ENCODE measurements around the gene RABGGTA. TPM values are rescaled to one million over a fixed set of nuclear protein-coding genes. Genes with fewer than 3 reads are reported as not detected.

The RABGGTA gene
- total and polyA plus RNA-seq, 10 of the 15 experiments (the other 5 are each of a cell fraction or from before 2014, with no cell fraction given) = 19.1 to 75.6 (median 46.9) TPM

- TF ChIP-seq MLLT1 (IDR thresholded peaks at IDR 0.05) = no peak
Measured at GRCh38 chr14:24313913-24314312, 42.5 kb upstream of the RABGGTA start (continued).

GRCh38 chr14:24312736-24313507 is 41.5 kb upstream of the RABGGTA start:
- ATAC-seq = no peak
- TF ChIP-seq POU2F2 (IDR thresholded peaks at IDR 0.05; ENCODE audit: borderline replicate concordance, low read depth, low read length) = 0 out of 3 replicates have a peak, but pooled peaks have one; percentile 19
- no peak for TF ChIP-seq NR2C2 (IDR thresholded peaks at IDR 0.05; ENCODE audit: borderline replicate concordance, control insufficient read depth, insufficient read length, low read depth)
- TF ChIP-seq BHLHE40 (IDR thresholded peaks at IDR 0.05; ENCODE audit: borderline replicate concordance in 1 of 2, low read depth in 2 of 2, low read length in 1 of 2) = peak in 1 of 2 experiments; percentile 19; a peak in 1 of 4 replicates
- TF ChIP-seq RCOR1 (conservative IDR thresholded peaks at IDR 0.05; ENCODE audit: low read depth, low read length) = no peak
- no peak for TF ChIP-seq CTCF (IDR thresholded peaks at IDR 0.05 in 2 of 3, conservative IDR thresholded peaks at IDR 0.05 in 1 of 3; ENCODE audit: control insufficient read depth in 2 of 3, extremely low read depth in 1 of 3, insufficient read depth in 1 of 3, low read depth in 3 of 3, low read length in 3 of 3)
- peak; percentile 88 for TF ChIP-seq RUNX3 (IDR thresholded peaks at IDR 0.05; ENCODE audit: low read length)
- 0 out of 4 replicates have a peak, but pooled peaks of 1 of the 2 experiments have one; percentile 14 for TF ChIP-seq ETV6 (conservative IDR thresholded peaks at IDR 0.05 in 1 of 2, IDR thresholded peaks at IDR 0.05 in 1 of 2; ENCODE audit: borderline replicate concordance in 1 of 2, low read depth in 1 of 2)
- no peak for TF ChIP-seq EP300 (IDR thresholded peaks at IDR 0.05; ENCODE audit: borderline replicate concordance in 1 of 2, control insufficient read depth in 1 of 2, low read depth in 2 of 2, low read length in 2 of 2)
- no peak for TF ChIP-seq HDAC6 (IDR thresholded peaks at IDR 0.05; ENCODE audit: unreplicated experiment)
- TF ChIP-seq MYB (IDR thresholded peaks at IDR 0.05; ENCODE audit: borderline replicate concordance, low read depth, low read length) = no peak
- peak; percentile 54; the same call in 1 of the 2 replicates for TF ChIP-seq MTA3 (IDR thresholded peaks at IDR 0.05; ENCODE audit: borderline replicate concordance, low read length)
- TF ChIP-seq KAT2A (conservative IDR thresholded peaks at IDR 0.05; ENCODE audit: control insufficient read depth, low read depth, low read length) = no peak
- TF ChIP-seq NR2C1 (IDR thresholded peaks at IDR 0.05) = no peak
- TF ChIP-seq IKZF2 (IDR thresholded peaks at IDR 0.05) = peak in 1 of 2 experiments; percentile 48; a peak in 1 of 4 replicates
- no peak for TF ChIP-seq BACH1 (IDR thresholded peaks at IDR 0.05; ENCODE audit: borderline replicate concordance)

More at GRCh38 chr14:24312736-24313507, 41.5 kb upstream of the RABGGTA start:
- in situ Hi-C loops (cut with MboI) (no loop called here), intact Hi-C loops (cut with micrococcal nuclease; ENCODE audit: unreplicated experiment) (no loop called here)
- ChIA-PET CTCF (interaction anchor here (0.6 to 7.9 kb wide), 12 partner anchors 15 to 302 kb away, joined by 3 to 149 read pairs (median 5); partner anchors contain the start of genes DHRS1, IRF9, KHNYN and NOP9), RAD21 (ENCODE audit: unreplicated experiment) (interaction anchor here (1.1 kb wide), 1 partner anchor 71 kb away, joined by 4 read pairs; the partner anchor contains the start of gene TINF2), SMC1A (ENCODE audit: uncharacterized antibody, unreplicated experiment) (interaction anchor here (2.4 kb wide), 1 partner anchor 118 kb away, joined by 5 read pairs; no protein-coding TSS in a partner anchor), POLR2A (interaction anchor here (0.6 to 1.9 kb wide), 2 partner anchors 14 to 66 kb away, joined by 4 to 9 read pairs; no protein-coding TSS in a partner anchor)
- no peak overlapping the region for H2AFZ ChIP-seq (ENCODE audit: control insufficient read depth, low read depth, low read length)
- H3K27ac ChIP-seq (ENCODE audit: control insufficient read depth, insufficient read depth) = no peak overlapping the region
- no peaks in the 10 kb centered on the region for H3K27me3 ChIP-seq (replicated peaks in 1 of 2; ENCODE audit: control insufficient read depth in 2 of 2, insufficient read depth in 2 of 2, low read length in 1 of 2)
- H4K20me1 ChIP-seq (ENCODE audit: control insufficient read depth, insufficient read depth) = no peaks in the 10 kb centered on the region; the same call in 1 of the 2 replicates
- H3K4me3 ChIP-seq = 0 out of 2 replicates have a peak overlapping the region, but pooled peaks have one; percentile 6
- H3K36me3 ChIP-seq (ENCODE audit: control insufficient read depth in 2 of 2, insufficient read depth in 2 of 2, low read length in 1 of 2) = no peaks in the 10 kb centered on the region; a peak in 2 of 4 replicates
- no peaks in the 10 kb centered on the region for H3K9me3 ChIP-seq (replicated peaks; ENCODE audit: control insufficient read depth, insufficient read depth, low read length)
- H3K79me2 ChIP-seq (ENCODE audit: control insufficient read depth, insufficient read depth, low read length) = no peaks in the 10 kb centered on the region
- H3K4me1 ChIP-seq (ENCODE audit: control insufficient read depth, insufficient read depth, low read length) = peaks cover 32% of the 10 kb centered on the region
- DNase-seq (ENCODE audit: low read depth, low spot score) (no peak), FAIRE-seq (peak; percentile 80)
- 56% methylated on average over 9 of the region's 9 CpGs for WGBS (ENCODE audit: insufficient coverage, insufficient replicate concordance, low lambda C conversion rate, missing lambda C conversion rate)
- peak overlapping the region; percentile 11; the same call in 1 of the 2 replicates for H3K4me2 ChIP-seq (ENCODE audit: control insufficient read depth, insufficient read depth)
- H3K9ac ChIP-seq (ENCODE audit: control insufficient read depth, insufficient read depth, low read length) = no peak overlapping the region
- no TSS peak for BruUV-seq (replicated peaks)

Measured in GM12878 (cell line).